HG02588 (cell line): ENCODE measurements around the gene BRINP2.

Experiments used
- ATAC-seq: cut with Tn5 transposase; IDR thresholded peaks from one replicate; pipeline ENCODE4 v1.9.1; 2021; ENCODE audit warnings: mild to moderate bottlenecking, moderate library complexity; ENCODE audit not compliant: unreplicated experiment

Gene BRINP2

GRCh38 chr1:177257128-177257527 is 86.4 kb downstream of the BRINP2 start:
- no peak for ATAC-seq

GRCh38 chr1:177257576-177257975 is 86.8 kb downstream of the BRINP2 start:
- no peak for ATAC-seq

- ATAC-seq, result no peak
Observed at GRCh38 chr1:177270863-177271262, 100.1 kb downstream of the BRINP2 start.

- ATAC-seq, result no peak
Observed at GRCh38 chr1:177273141-177273540, 102.4 kb downstream of the BRINP2 start.

GRCh38 chr1:177274687-177275211 is 104.0 kb downstream of the BRINP2 start:
- no peak for ATAC-seq

GRCh38 chr1:177275736-177276135 is 105.0 kb downstream of the BRINP2 start:
- no peak for ATAC-seq

- no peak for ATAC-seq
Observed at GRCh38 chr1:177278626-177279390, 108.0 kb downstream of the BRINP2 start.

- ATAC-seq, result no peak
Observed at GRCh38 chr1:177281901-177282300, 111.1 kb downstream of the BRINP2 start.

- ATAC-seq, result no peak
Observed at GRCh38 chr1:177282976-177283375, 112.2 kb downstream of the BRINP2 start.

GRCh38 chr1:177283380-177283779 is 112.6 kb downstream of the BRINP2 start:
- ATAC-seq, result no peak

- no peak for ATAC-seq
Observed at GRCh38 chr1:177286396-177286795, 115.6 kb downstream of the BRINP2 start.

GRCh38 chr1:177287270-177287669 is 116.5 kb downstream of the BRINP2 start:
- ATAC-seq, result no peak

- no peak for ATAC-seq
Observed at GRCh38 chr1:177287994-177288393, 117.2 kb downstream of the BRINP2 start.

GRCh38 chr1:177289532-177289931 is 118.8 kb downstream of the BRINP2 start:
- ATAC-seq, result no peak

GRCh38 chr1:177300431-177300830 is 129.7 kb downstream of the BRINP2 start:
- no peak for ATAC-seq

- no peak for ATAC-seq
Observed at GRCh38 chr1:177301425-177302124, 130.8 kb downstream of the BRINP2 start.

GRCh38 chr1:177302357-177303044 is 131.7 kb downstream of the BRINP2 start:
- ATAC-seq, result no peak

GRCh38 chr1:177305040-177306018 is 134.6 kb downstream of the BRINP2 start:
- no peak for ATAC-seq

- no peak for ATAC-seq
Observed at GRCh38 chr1:177306019-177306415, 135.3 kb downstream of the BRINP2 start.

GRCh38 chr1:177306981-177307380 is 136.2 kb downstream of the BRINP2 start:
- ATAC-seq, result no peak
